ENCODE data around the gene CYP2E1. TPM values are rescaled to one million over a fixed set of nuclear protein-coding genes. Genes with fewer than 3 reads are reported as not detected.

CYP2E1 gene
- total RNA-seq, 1 experiment from 2014 or later, result not detected

- no peaks in the 10 kb centered on the region for H3K36me3 ChIP-seq (ENCODE audit: control insufficient read depth, insufficient read depth, low read length)
- TF ChIP-seq CTCF (IDR thresholded peaks at IDR 0.05; ENCODE audit: insufficient read depth in 1 of 2, low read depth in 1 of 2, low read length in 1 of 2, severe bottlenecking in 1 of 2, unreplicated experiment in 1 of 2), result no peak
- no peaks in the 10 kb centered on the region for H3K36me3 Mint-ChIP-seq (ENCODE audit: insufficient read depth, unreplicated experiment)
- H3K27me3 Mint-ChIP-seq (ENCODE audit: insufficient read depth, unreplicated experiment), result peaks cover 13% of the 10 kb centered on the region
- H3K4me3 ChIP-seq (ENCODE audit: low read depth, low read length), result no peak overlapping the region
- H3K27ac Mint-ChIP-seq (ENCODE audit: unreplicated experiment), result no peak overlapping the region
- ChIA-PET POLR2A (no interaction called here), CTCF (no interaction called here)
- DNase-seq, result no peak
- H3K4me1 Mint-ChIP-seq (ENCODE audit: low read depth, unreplicated experiment), result no peaks in the 10 kb centered on the region
- no peaks in the 10 kb centered on the region for H3K4me1 ChIP-seq
- BruUV-seq (replicated peaks), result no TSS peak
- H3K9me3 Mint-ChIP-seq (ENCODE audit: unreplicated experiment), result no peaks in the 10 kb centered on the region
- intact Hi-C loops (cut with micrococcal nuclease; ENCODE audit: unreplicated experiment), result no loop called here
- H3K27me3 ChIP-seq (replicated peaks; ENCODE audit: control insufficient read depth, insufficient read depth, low read length), result no peaks in the 10 kb centered on the region
- no peaks in the 10 kb centered on the region for H3K9me3 ChIP-seq
- H3K4me3 Mint-ChIP-seq (ENCODE audit: unreplicated experiment), result no peak overlapping the region
Measured at GRCh38 chr10:133529576-133529946, 2.4 kb downstream of the CYP2E1 start.

GRCh38 chr10:133530506-133530905 lies 3.3 kb downstream of the CYP2E1 start:
- Mint-ChIP-seq H3K4me1 (ENCODE audit: low read depth, unreplicated experiment) (no peaks in the 10 kb centered on the region), H3K36me3 (ENCODE audit: insufficient read depth, unreplicated experiment) (no peaks in the 10 kb centered on the region), H3K9me3 (ENCODE audit: unreplicated experiment) (no peaks in the 10 kb centered on the region), H3K27ac (ENCODE audit: unreplicated experiment) (no peak overlapping the region), H3K27me3 (ENCODE audit: insufficient read depth, unreplicated experiment) (peaks cover 13% of the 10 kb centered on the region), H3K4me3 (ENCODE audit: unreplicated experiment) (no peak overlapping the region)
- CTCF ChIA-PET, result no interaction called here
- H3K4me3 ChIP-seq (ENCODE audit: low read depth, low read length), result no peak overlapping the region
- no peaks in the 10 kb centered on the region for H3K36me3 ChIP-seq (ENCODE audit: control insufficient read depth, insufficient read depth, low read length)
- no peaks in the 10 kb centered on the region for H3K27me3 ChIP-seq (replicated peaks; ENCODE audit: control insufficient read depth, insufficient read depth, low read length)
- no peaks in the 10 kb centered on the region for H3K4me1 ChIP-seq
- H3K9me3 ChIP-seq, result no peaks in the 10 kb centered on the region
- no TSS peak for BruUV-seq (replicated peaks)
- no peak for TF ChIP-seq CTCF (IDR thresholded peaks at IDR 0.05; ENCODE audit: insufficient read depth in 1 of 2, low read depth in 1 of 2, low read length in 1 of 2, severe bottlenecking in 1 of 2, unreplicated experiment in 1 of 2)
- DNase-seq, result no peak
- POLR2A ChIA-PET, result no interaction called here
- intact Hi-C loops (cut with micrococcal nuclease; ENCODE audit: unreplicated experiment), result no loop called here

DNA sequence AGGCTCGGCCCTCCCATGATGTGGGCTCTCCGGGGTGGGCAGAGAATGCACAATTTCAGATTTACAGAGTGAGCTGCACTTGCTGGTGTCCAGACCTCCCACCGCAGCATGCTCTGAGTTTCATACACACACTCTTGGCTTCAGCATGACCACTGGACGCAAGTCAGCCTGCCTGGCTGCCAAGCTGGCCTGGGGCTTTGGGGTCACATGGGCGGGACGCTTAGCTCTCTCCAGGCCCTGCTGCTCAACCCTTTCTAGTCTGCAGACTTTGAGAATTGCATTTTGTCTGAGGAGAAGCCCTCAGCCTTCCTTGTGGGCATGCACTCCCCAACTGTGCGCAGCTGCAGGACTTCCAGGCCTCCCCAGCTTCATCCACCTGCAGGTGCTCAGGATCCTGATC lies 5.7 kb downstream of the CYP2E1 start:
- DNase-seq, result no peak
- POLR2A ChIA-PET, result no interaction called here
- no peaks in the 10 kb centered on the region for H3K36me3 ChIP-seq (ENCODE audit: control insufficient read depth, insufficient read depth, low read length)
- no TSS peak for BruUV-seq (replicated peaks)
- H3K9me3 Mint-ChIP-seq (ENCODE audit: unreplicated experiment), result no peaks in the 10 kb centered on the region
- intact Hi-C loops (cut with micrococcal nuclease; ENCODE audit: unreplicated experiment), result no loop called here
- CTCF ChIA-PET, result no interaction called here
- no peak overlapping the region for H3K27ac Mint-ChIP-seq (ENCODE audit: unreplicated experiment)
- no peak overlapping the region for H3K4me3 Mint-ChIP-seq (ENCODE audit: unreplicated experiment)
- H3K4me3 ChIP-seq (ENCODE audit: low read depth, low read length), result no peak overlapping the region
- H3K27me3 ChIP-seq (replicated peaks; ENCODE audit: control insufficient read depth, insufficient read depth, low read length), result no peaks in the 10 kb centered on the region
- H3K27me3 Mint-ChIP-seq (ENCODE audit: insufficient read depth, unreplicated experiment), result peaks cover 15% of the 10 kb centered on the region
- H3K36me3 Mint-ChIP-seq (ENCODE audit: insufficient read depth, unreplicated experiment), result no peaks in the 10 kb centered on the region
- no peak for TF ChIP-seq CTCF (IDR thresholded peaks at IDR 0.05; ENCODE audit: insufficient read depth in 1 of 2, low read depth in 1 of 2, low read length in 1 of 2, severe bottlenecking in 1 of 2, unreplicated experiment in 1 of 2)
- no peaks in the 10 kb centered on the region for H3K4me1 Mint-ChIP-seq (ENCODE audit: low read depth, unreplicated experiment)
- H3K9me3 ChIP-seq, result no peaks in the 10 kb centered on the region
- no peaks in the 10 kb centered on the region for H3K4me1 ChIP-seq

All from Caco-2 (cell line).